HFFc6 (cell line): ENCODE data around the gene KIF3A. TPM values are rescaled to one million over a fixed set of nuclear protein-coding genes. Genes with fewer than 3 reads are reported as not detected.
A peak's percentile ranks its signal among the peaks of the same experiment; 100 is the strongest.

ENCODE experiments used
- DNase-seq: peaks from one replicate; pipeline ENCODE4 v3.0.0-alpha.2; 2018
- H3K27ac Mint-ChIP-seq: 2 replicates; pipeline ENCODE4 v1.8.0; 2020; ENCODE audit warnings: mild to moderate bottlenecking, mixed read lengths
- H3K27me3 Mint-ChIP-seq: 2 replicates; pipeline ENCODE4 v1.8.0; 2021; ENCODE audit warnings: mild to moderate bottlenecking, moderate library complexity, mixed read lengths; ENCODE audit not compliant: insufficient read depth
- H3K36me3 Mint-ChIP-seq: 2 replicates; pipeline ENCODE4 v1.8.0; 2021; ENCODE audit warnings: low read depth, mixed read lengths
- H3K4me1 Mint-ChIP-seq: 2 replicates; pipeline ENCODE4 v1.8.0; 2020; ENCODE audit warnings: low read depth, mixed read lengths
- H3K4me3 Mint-ChIP-seq: 2 replicates; pipeline ENCODE4 v1.8.0; 2020; ENCODE audit warnings: mild to moderate bottlenecking, moderate library complexity, mixed read lengths
- H3K9me3 Mint-ChIP-seq: 2 replicates; pipeline ENCODE4 v1.8.0; 2020; ENCODE audit warnings: mild to moderate bottlenecking, mixed read lengths
- CTCF ChIP-seq: fragments of 200-600 bp; sonication (generic); IDR thresholded peaks from 2 replicates; pipeline ENCODE4 v1.5.0; 2021; ENCODE audit warnings: antibody characterized with exemption, mild to moderate bottlenecking
- total RNA-seq, 6 experiments: library from RNA; stranded (reverse); fragmentation: NEBNext Ultra II Directional; extraction: Animal tissue kit (Norgen Biotek cat#: 25700); gene quantifications; 2 replicates in 1 of 6; 3 replicates in 5 of 6; pipeline ENCODE4 v1.2.3, GENCODE V29; 2021

The KIF3A gene
- total RNA-seq, 6 experiments from 2014 or later, result 12.9 to 15.4 (median 14.9) TPM

GRCh38 chr5:132679166-132679565, 58.2 kb downstream of the KIF3A start:
- no peaks in the 10 kb centered on the region for H3K36me3 Mint-ChIP-seq
- H3K27ac Mint-ChIP-seq, result no peak overlapping the region
- DNase-seq, result no peak
- TF ChIP-seq CTCF, result no peak
- H3K27me3 Mint-ChIP-seq, result peaks cover 2% of the 10 kb centered on the region
- H3K4me3 Mint-ChIP-seq, result no peak overlapping the region
- no peaks in the 10 kb centered on the region for H3K9me3 Mint-ChIP-seq
- peaks cover 49% of the 10 kb centered on the region for H3K4me1 Mint-ChIP-seq

GRCh38 chr5:132678735-132679134, 58.6 kb downstream of the KIF3A start:
- H3K27me3 Mint-ChIP-seq, result peaks cover 2% of the 10 kb centered on the region
- no peaks in the 10 kb centered on the region for H3K9me3 Mint-ChIP-seq
- H3K27ac Mint-ChIP-seq, result no peak overlapping the region
- H3K36me3 Mint-ChIP-seq, result no peaks in the 10 kb centered on the region
- H3K4me1 Mint-ChIP-seq, result peaks cover 53% of the 10 kb centered on the region
- no peak for DNase-seq
- no peak for TF ChIP-seq CTCF
- no peak overlapping the region for H3K4me3 Mint-ChIP-seq

GRCh38 chr5:132677682-132678400, 59.5 kb downstream of the KIF3A start:
- no peaks in the 10 kb centered on the region for H3K36me3 Mint-ChIP-seq
- peaks cover 2% of the 10 kb centered on the region; the same call in 1 of the 2 replicates for H3K27me3 Mint-ChIP-seq
- TF ChIP-seq CTCF, result no peak
- no peaks in the 10 kb centered on the region for H3K9me3 Mint-ChIP-seq
- peaks cover 59% of the 10 kb centered on the region for H3K4me1 Mint-ChIP-seq
- H3K4me3 Mint-ChIP-seq, result no peak overlapping the region
- no peak for DNase-seq
- H3K27ac Mint-ChIP-seq, result peak overlapping the region; percentile 84; the same call in 1 of the 2 replicates

- Mint-ChIP-seq H3K4me1 (peaks cover 59% of the 10 kb centered on the region), H3K4me3 (peak overlapping the region; percentile 35; the same call in 1 of the 2 replicates), H3K9me3 (no peaks in the 10 kb centered on the region), H3K27ac (peak overlapping the region; percentile 84), H3K27me3 (peaks cover 2% of the 10 kb centered on the region; the same call in 1 of the 2 replicates), H3K36me3 (no peaks in the 10 kb centered on the region)
- TF ChIP-seq CTCF, result peak; percentile 80
- DNase-seq, result peak; percentile 93
Observed at GRCh38 chr5:132677191-132677590, 60.2 kb downstream of the KIF3A start.

GRCh38 chr5:132675936-132676689, 61.2 kb downstream of the KIF3A start:
- Mint-ChIP-seq H3K4me1 (peaks cover 59% of the 10 kb centered on the region), H3K27me3 (peaks cover 2% of the 10 kb centered on the region; the same call in 1 of the 2 replicates), H3K4me3 (no peak overlapping the region), H3K9me3 (no peaks in the 10 kb centered on the region), H3K36me3 (no peaks in the 10 kb centered on the region), H3K27ac (peak overlapping the region; percentile 93)
- no peak for TF ChIP-seq CTCF
- no peak for DNase-seq
